ENCODE results near the gene SCN2B. TPM values are rescaled to one million over a fixed set of nuclear protein-coding genes. Genes with fewer than 3 reads are reported as not detected.

Gene SCN2B
- total RNA-seq, 1 experiment from 2014 or later: 0.20 TPM

GRCh38 chr11:118171269-118172062, 5.0 kb downstream of the SCN2B start:
- peaks cover 43% of the 10 kb centered on the region for H3K4me1 Mint-ChIP-seq
- H3K27ac Mint-ChIP-seq: no peak overlapping the region
- peaks cover 90% of the 10 kb centered on the region for H3K27me3 Mint-ChIP-seq (ENCODE audit: low read depth)
- CTCF ChIA-PET: interaction anchor here (0.5 to 3.9 kb wide), 49 partner anchors 8 to 364 kb away, joined by 3 to 153 read pairs (median 5); partner anchors contain the start of genes MPZL2, MPZL3, SCN4B and SMIM35
- ATAC-seq: peak; percentile 79
- peak; percentile 89 for DNase-seq (ENCODE audit: low spot score)
- H3K4me3 Mint-ChIP-seq: peak overlapping the region; percentile 64
- POLR2A ChIA-PET: interaction anchor here (0.7 to 1.2 kb wide), 4 partner anchors 9 to 28 kb away, joined by 3 to 4 read pairs (median 3); partner anchors contain the start of gene SCN4B
- TF ChIP-seq CBFB (CRISPR knock-in tag; IDR thresholded peaks at IDR 0.05; ENCODE audit: low read depth) (no peak), CTCF (IDR thresholded peaks at IDR 0.05) (peak; percentile 92), E2F5 (CRISPR knock-in tag; IDR thresholded peaks at IDR 0.05) (0 out of 2 replicates have a peak, but pooled peaks have one; percentile 36), ZBTB43 (CRISPR knock-in tag; IDR thresholded peaks at IDR 0.05) (no peak), ZNF281 (CRISPR knock-in tag; IDR thresholded peaks at IDR 0.05) (no peak; the same call in 1 of the 2 replicates)
- H3K9me3 Mint-ChIP-seq: no peaks in the 10 kb centered on the region
- no peaks in the 10 kb centered on the region for H3K36me3 Mint-ChIP-seq

- DNase-seq (ENCODE audit: low spot score) (no peak), ATAC-seq (no peak)
- H3K4me1 Mint-ChIP-seq: peaks cover 42% of the 10 kb centered on the region
- POLR2A ChIA-PET: interaction anchor here (0.7 to 1.2 kb wide), 3 partner anchors 14 to 27 kb away, joined by 3 to 4 read pairs (median 3); partner anchors contain the start of gene SCN4B
- TF ChIP-seq E2F5 (CRISPR knock-in tag; IDR thresholded peaks at IDR 0.05) (no peak), NFE2L1 (CRISPR knock-in tag; IDR thresholded peaks at IDR 0.05) (no peak), E2F4 (CRISPR knock-in tag; IDR thresholded peaks at IDR 0.05; ENCODE audit: borderline replicate concordance, low read depth) (no peak), SP1 (CRISPR knock-in tag; conservative IDR thresholded peaks at IDR 0.05) (no peak), ATF6 (CRISPR knock-in tag; IDR thresholded peaks at IDR 0.05) (no peak), GRHL2 (CRISPR knock-in tag; IDR thresholded peaks at IDR 0.05; ENCODE audit: insufficient replicate concordance, severe bottlenecking) (no peak), ZNF219 (CRISPR knock-in tag; IDR thresholded peaks at IDR 0.05; ENCODE audit: borderline replicate concordance) (no peak), ZNF121 (CRISPR knock-in tag; IDR thresholded peaks at IDR 0.05) (no peak), ELF4 (CRISPR knock-in tag; IDR thresholded peaks at IDR 0.05; ENCODE audit: low read depth) (no peak), NR3C1 (CRISPR knock-in tag; conservative IDR thresholded peaks at IDR 0.05; ENCODE audit: low read depth) (no peak), GABPB1 (CRISPR knock-in tag; IDR thresholded peaks at IDR 0.05) (no peak), KAT7 (CRISPR knock-in tag; IDR thresholded peaks at IDR 0.05; ENCODE audit: borderline replicate concordance) (no peak), ETV6 (CRISPR knock-in tag; IDR thresholded peaks at IDR 0.05) (no peak), SMAD3 (CRISPR knock-in tag; IDR thresholded peaks at IDR 0.05; ENCODE audit: borderline replicate concordance) (no peak), SOX15 (CRISPR knock-in tag; IDR thresholded peaks at IDR 0.05) (no peak), SMAD4 (CRISPR knock-in tag; IDR thresholded peaks at IDR 0.05) (no peak)
- no peaks in the 10 kb centered on the region for H3K9me3 Mint-ChIP-seq
- no peak overlapping the region for H3K27ac Mint-ChIP-seq
- H3K27me3 Mint-ChIP-seq (ENCODE audit: low read depth): peaks cover 84% of the 10 kb centered on the region
- H3K4me3 Mint-ChIP-seq: peak overlapping the region; percentile 64
- CTCF ChIA-PET: interaction anchor here (0.5 to 3.9 kb wide), 44 partner anchors 8 to 363 kb away, joined by 3 to 153 read pairs (median 5); partner anchors contain the start of genes MPZL2, MPZL3, SCN4B and SMIM35
- no peaks in the 10 kb centered on the region for H3K36me3 Mint-ChIP-seq
Measured at GRCh38 chr11:118170882-118171268, 5.6 kb downstream of the SCN2B start.

All from WTC11 (cell line).